ENCODE results near the gene APPL1.
"Not testable (repeated sequence)": the region's sequence is repeated elsewhere in the genome, so short reads cannot be mapped to it uniquely, and the experiment has no call there.

The APPL1 gene

DNA sequence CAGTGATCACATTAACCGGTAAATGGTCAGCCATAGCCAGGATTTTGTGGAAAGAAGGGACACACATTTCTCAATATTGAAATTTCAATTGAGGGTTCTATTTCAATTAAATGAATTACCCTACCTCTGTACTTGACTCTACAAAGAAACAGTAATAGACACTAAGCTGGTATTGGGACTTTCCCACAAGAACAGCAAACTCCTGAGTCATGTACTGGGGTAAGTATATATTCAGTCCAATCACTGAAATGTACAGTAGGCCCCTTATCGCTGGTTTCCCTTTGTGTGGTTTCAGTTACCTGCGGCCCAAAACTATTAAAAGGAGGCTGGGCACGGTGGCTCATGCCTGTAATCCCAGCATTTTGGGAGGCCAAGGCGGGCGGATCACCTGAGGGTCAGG, 47.3 kb downstream of the APPL1 start:
- no peak for DNase-seq (ENCODE audit: low spot score)

DNA sequence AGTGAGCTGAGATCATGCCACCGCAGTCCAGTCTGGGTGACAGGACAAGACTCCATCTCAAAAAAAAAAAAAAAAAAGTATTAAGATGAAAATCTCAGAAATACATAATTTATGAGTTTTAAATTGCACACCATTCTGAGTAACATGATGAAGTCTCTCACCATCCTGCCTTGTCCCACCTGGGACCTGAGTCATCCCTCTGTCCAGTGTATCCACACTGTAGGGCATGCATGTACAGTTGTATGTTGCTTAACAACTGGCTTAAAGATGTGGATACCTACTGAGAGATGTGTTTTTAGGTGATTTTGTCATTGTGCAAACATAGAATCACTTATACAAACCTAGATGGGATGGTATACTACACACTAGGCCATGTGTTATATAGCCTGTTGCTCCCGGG, 47.9 kb downstream of the APPL1 start:
- DNase-seq (ENCODE audit: low spot score), result no peak

GRCh38 chr3:57278237-57278636, 50.7 kb downstream of the APPL1 start:
- DNase-seq (ENCODE audit: low spot score), result no peak

GRCh38 chr3:57279685-57280084, 52.2 kb downstream of the APPL1 start:
- no peak for DNase-seq (ENCODE audit: low spot score)

DNA sequence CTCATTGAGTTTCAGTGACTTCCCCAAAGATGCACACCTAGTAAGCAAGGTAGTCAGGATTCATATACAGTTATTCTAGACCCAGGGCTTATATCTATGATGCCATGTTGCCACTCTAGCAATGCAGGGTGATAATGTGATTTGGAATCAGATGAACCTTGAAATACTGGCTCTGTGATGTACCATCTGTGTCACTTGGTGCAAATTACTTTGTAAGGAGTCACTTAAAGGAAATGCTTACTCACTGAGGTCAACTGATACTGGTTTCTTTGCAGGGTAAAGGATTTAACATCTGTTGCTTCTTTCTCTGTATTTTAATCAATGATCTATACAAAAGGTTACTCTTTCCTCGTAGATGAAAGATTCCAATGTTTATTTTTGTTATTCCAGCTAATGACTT, 54.2 kb downstream of the APPL1 start:
- no peak for DNase-seq (ENCODE audit: low spot score)

- no peak for DNase-seq (ENCODE audit: low spot score)
Observed at GRCh38 chr3:57283334-57283733, 55.8 kb downstream of the APPL1 start.

DNA sequence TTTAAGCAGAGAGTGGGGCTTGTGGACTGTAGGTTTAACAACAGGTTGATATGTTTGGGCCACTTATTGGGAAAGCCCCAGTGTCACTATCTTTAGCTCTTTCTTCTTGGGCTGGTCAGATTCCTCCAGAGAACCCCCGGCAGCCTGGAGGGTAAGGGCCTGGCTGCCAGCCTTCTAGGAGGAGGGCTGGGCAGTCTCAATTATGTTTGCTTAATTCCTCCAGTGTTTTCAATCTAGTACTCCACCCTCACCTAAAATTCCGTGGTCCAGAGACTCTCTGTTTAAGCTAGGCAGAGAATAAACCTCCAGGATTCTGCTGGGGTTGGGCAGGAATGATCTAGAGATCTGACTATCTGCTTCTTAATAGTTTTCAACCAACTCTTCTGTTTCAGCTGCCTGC, 59.7 kb downstream of the APPL1 start:
- no peak for DNase-seq (ENCODE audit: low spot score)

- DNase-seq (ENCODE audit: low spot score), result no peak
Observed at GRCh38 chr3:57288403-57288802, 60.9 kb downstream of the APPL1 start.

- no peak for DNase-seq (ENCODE audit: low spot score)
Observed at GRCh38 chr3:57292159-57292896, 64.8 kb downstream of the APPL1 start, which contains the start of gene ASB14. TSS of gene ASB14 (minus strand) at chr3:57292685. CDS start at chr3:57292033, 652 bp downstream.

DNA sequence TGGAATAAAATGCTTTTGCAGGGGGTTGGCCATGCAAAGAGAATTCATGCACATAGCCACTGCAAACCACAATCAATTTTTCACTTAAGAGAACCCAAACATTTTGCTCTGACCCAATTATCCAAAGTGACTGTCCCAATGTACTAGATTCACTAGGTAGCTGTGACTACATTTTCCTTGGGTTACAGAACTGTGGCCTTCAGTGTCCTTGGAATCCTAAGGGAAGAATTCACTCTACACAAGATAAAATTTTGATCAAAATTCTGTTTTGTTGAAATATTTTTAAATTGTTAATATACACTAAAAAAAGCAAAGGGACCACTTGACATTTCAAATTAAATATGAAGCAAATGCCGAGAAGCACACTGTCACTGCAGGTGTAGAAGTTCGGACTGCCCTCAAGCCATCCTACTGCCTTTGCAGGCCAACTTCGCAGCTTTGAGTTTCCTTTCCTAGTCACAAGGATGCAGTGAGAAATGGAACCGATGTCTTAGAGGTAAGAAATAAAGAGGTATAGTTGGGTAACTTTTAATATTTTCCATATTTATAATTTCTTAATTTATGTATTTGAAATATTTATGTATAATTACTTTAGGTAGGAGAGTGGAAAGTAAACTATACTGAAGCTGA, 65.5 kb downstream of the APPL1 start:
- DNase-seq (ENCODE audit: low spot score), result no peak

- no peak for DNase-seq (ENCODE audit: low spot score)
Observed at GRCh38 chr3:57298041-57298440, 70.5 kb downstream of the APPL1 start.

DNA sequence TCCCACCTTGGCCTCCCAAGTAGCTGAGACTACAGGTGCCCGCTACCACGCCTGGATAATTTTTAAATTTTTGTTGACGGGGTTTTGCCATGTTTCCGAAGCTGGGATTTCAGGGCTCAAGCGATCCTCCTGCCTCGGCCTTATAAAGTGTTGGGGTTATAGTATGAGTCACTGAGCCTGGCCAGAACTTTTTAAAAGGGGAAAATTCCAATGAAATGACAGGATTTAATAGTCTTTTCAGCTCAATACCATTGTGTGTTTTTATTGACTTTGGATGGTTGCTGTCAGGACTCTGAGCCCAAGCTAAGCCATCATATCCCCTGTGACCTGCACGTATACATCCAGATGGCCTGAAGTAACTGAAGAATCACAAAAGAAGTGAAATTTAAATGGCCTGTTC, 76.0 kb downstream of the APPL1 start:
- DNase-seq (ENCODE audit: low spot score), result not testable (repeated sequence)

- DNase-seq (ENCODE audit: low spot score), result no peak
Observed at GRCh38 chr3:57309769-57310360, 82.3 kb downstream of the APPL1 start.

DNA sequence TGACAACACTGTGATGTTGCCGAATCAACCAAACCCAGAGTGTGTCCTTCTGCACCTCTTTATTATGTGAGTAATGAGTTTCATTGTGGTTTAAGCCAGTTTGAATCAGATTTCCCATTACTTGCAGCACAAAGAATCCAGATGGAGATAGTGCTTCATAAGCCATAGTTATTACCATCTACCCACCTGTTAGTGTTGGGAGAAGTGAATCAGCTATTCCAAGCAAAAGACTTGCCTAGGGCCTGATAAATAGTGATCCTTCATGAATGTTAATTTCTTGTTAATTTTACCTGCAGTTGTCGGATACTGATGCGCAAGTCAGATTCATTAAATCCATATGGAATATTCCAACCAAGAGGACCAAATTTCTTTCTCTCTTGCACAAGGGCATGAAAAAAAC, 86.7 kb downstream of the APPL1 start:
- DNase-seq (ENCODE audit: low spot score), result no peak

Data from germinal center (tissue), 1 donor.